MCF 10A (cell line): ENCODE measurements around the gene UPF2. TPM values are rescaled to one million over a fixed set of nuclear protein-coding genes. Genes with fewer than 3 reads are reported as not detected.

Source experiments
- BruUV-seq: library from RNA; stranded (reverse); fragments of 400-500 nt; replicated peaks from 2 replicates; lab custom pipeline; 2021; lab: Mats Ljungman, UMichigan
- CTCF ChIA-PET: fragments of 300-600 bp; sonication (Branson Sonifier 250); formaldehyde crosslinking; extraction: SDS; loops from one replicate; lab custom pipeline; 2021; ENCODE audit warnings: antibody characterized with exemption, inconsistent platforms; lab: Yijun Ruan, JAX
- POLR2A ChIA-PET: fragments of 300-600, 350-650 bp; sonication (Branson Sonifier 250); formaldehyde crosslinking; extraction: SDS; loops from one replicate; lab custom pipeline; 2020; ENCODE audit warnings: antibody characterized with exemption, inconsistent platforms; lab: Yijun Ruan, JAX
- DNase-seq: peaks from one replicate; pipeline ENCODE4 v3.0.0-alpha.2; 2018; ENCODE audit not compliant: unreplicated experiment
- H3K27ac Mint-ChIP-seq: one replicate; pipeline ENCODE4 v1.8.0; 2022; ENCODE audit warnings: mild to moderate bottlenecking, low read depth, mixed read lengths; ENCODE audit not compliant: unreplicated experiment
- H3K27me3 Mint-ChIP-seq: one replicate; pipeline ENCODE4 v1.8.0; 2022; ENCODE audit warnings: mixed read lengths; ENCODE audit not compliant: insufficient read depth, unreplicated experiment
- H3K36me3 Mint-ChIP-seq: one replicate; pipeline ENCODE4 v1.8.0; 2022; ENCODE audit warnings: mild to moderate bottlenecking, moderate library complexity, mixed read lengths; ENCODE audit not compliant: insufficient read depth, unreplicated experiment
- H3K4me1 Mint-ChIP-seq: one replicate; pipeline ENCODE4 v1.8.0; 2022; ENCODE audit warnings: mixed read lengths; ENCODE audit not compliant: insufficient read depth, unreplicated experiment
- H3K4me3 Mint-ChIP-seq: one replicate; pipeline ENCODE4 v1.8.0; 2022; ENCODE audit warnings: mild to moderate bottlenecking, moderate library complexity, mixed read lengths; ENCODE audit not compliant: unreplicated experiment
- H3K9me3 Mint-ChIP-seq: one replicate; pipeline ENCODE4 v1.8.0; 2022; ENCODE audit warnings: mixed read lengths; ENCODE audit not compliant: unreplicated experiment
- intact Hi-C: fragments of 100-400 bp; cut with micrococcal nuclease; formaldehyde crosslinking; loops from 2 replicates; pipeline ENCODE4 v1.14.1; 2022
- total RNA-seq: library from RNA; stranded (reverse); gene quantifications from 2 replicates; pipeline ENCODE4 v1.2.3, GENCODE V29; 2022
- TF ChIP-seq, protein P1 (sequence below): fragments of 200-600 bp; IDR thresholded peaks from one replicate; pipeline ENCODE4 v1.8.0; 2022; ENCODE audit warnings: antibody characterized with exemption, mild to moderate bottlenecking; ENCODE audit not compliant: unreplicated experiment

UPF2 gene
- total RNA-seq, 1 experiment from 2014 or later, result 24.7 TPM

DNA sequence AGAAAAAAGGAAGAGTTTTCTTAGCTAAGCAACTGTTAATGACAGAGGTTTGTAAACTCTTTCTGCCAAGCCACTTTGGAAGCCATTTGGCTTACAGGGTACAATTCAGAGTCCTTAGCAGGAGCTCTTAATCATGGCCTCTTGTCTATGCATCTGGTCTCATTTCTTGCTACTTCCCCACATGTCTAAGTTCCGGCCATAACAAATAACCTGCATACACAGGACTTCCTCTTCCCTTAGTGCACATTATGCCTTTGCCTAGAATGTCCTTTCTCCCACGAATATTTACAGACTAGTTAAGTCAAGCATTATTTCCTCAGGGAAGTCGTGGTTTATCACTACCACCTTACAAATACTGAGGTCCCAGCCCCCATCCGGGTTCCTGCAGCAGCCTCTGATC is 8.6 kb upstream of the UPF2 start:
- CTCF ChIA-PET, result no interaction called here
- intact Hi-C loops, result no loop called here

DNA sequence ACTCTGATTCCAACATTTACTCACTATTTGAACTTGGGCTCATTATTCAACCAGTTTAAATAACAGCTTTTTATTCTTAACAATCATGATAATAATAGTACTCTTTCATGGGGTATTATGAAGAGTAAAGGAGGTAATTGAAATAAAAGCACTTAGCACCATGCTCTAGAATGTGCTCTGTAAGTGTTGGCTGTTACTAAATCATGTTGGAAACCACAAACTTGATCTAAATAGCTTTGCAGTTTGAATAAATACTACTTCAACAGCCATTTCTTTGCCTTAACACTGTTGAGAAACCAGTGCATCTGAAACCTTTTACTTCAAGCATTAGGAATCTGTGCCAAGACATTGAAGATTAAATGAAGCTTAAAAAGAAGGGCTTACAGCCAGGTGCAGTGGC is 7.9 kb upstream of the UPF2 start:
- Mint-ChIP-seq H3K27ac (no peak overlapping the region), H3K4me1 (no peaks in the 10 kb centered on the region), H3K4me3 (no peak overlapping the region), H3K9me3 (no peaks in the 10 kb centered on the region), H3K27me3 (no peaks in the 10 kb centered on the region), H3K36me3 (no peaks in the 10 kb centered on the region)
- ChIA-PET CTCF (interaction anchor here (0.6 kb wide), 2 partner anchors 50 to 52 kb away, joined by 3 to 4 read pairs; no protein-coding TSS in a partner anchor), POLR2A (interaction anchor here (0.6 to 1.0 kb wide), 2 partner anchors 8 to 1214 kb away, joined by 3 to 7 read pairs; partner anchors contain the start of gene UPF2)
- intact Hi-C loops, result no loop called here
- TF ChIP-seq, protein P1, sequence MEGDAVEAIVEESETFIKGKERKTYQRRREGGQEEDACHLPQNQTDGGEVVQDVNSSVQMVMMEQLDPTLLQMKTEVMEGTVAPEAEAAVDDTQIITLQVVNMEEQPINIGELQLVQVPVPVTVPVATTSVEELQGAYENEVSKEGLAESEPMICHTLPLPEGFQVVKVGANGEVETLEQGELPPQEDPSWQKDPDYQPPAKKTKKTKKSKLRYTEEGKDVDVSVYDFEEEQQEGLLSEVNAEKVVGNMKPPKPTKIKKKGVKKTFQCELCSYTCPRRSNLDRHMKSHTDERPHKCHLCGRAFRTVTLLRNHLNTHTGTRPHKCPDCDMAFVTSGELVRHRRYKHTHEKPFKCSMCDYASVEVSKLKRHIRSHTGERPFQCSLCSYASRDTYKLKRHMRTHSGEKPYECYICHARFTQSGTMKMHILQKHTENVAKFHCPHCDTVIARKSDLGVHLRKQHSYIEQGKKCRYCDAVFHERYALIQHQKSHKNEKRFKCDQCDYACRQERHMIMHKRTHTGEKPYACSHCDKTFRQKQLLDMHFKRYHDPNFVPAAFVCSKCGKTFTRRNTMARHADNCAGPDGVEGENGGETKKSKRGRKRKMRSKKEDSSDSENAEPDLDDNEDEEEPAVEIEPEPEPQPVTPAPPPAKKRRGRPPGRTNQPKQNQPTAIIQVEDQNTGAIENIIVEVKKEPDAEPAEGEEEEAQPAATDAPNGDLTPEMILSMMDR, result no peak
- no TSS peak for BruUV-seq
- no peak for DNase-seq

More for the DNA sequence above, 8.6 kb upstream of the UPF2 start:
- H3K4me1 Mint-ChIP-seq, result no peaks in the 10 kb centered on the region
- no peaks in the 10 kb centered on the region for H3K9me3 Mint-ChIP-seq
- no peak overlapping the region for H3K4me3 Mint-ChIP-seq
- H3K27ac Mint-ChIP-seq, result no peak overlapping the region
- TF ChIP-seq, protein P1, result no peak
- no peak for DNase-seq
- no TSS peak for BruUV-seq
- H3K27me3 Mint-ChIP-seq, result no peaks in the 10 kb centered on the region
- no peaks in the 10 kb centered on the region for H3K36me3 Mint-ChIP-seq
- POLR2A ChIA-PET, result interaction anchor here (0.6 to 1.0 kb wide), 2 partner anchors 9 to 147 kb away, joined by 3 to 7 read pairs; partner anchors contain the start of gene UPF2

DNA sequence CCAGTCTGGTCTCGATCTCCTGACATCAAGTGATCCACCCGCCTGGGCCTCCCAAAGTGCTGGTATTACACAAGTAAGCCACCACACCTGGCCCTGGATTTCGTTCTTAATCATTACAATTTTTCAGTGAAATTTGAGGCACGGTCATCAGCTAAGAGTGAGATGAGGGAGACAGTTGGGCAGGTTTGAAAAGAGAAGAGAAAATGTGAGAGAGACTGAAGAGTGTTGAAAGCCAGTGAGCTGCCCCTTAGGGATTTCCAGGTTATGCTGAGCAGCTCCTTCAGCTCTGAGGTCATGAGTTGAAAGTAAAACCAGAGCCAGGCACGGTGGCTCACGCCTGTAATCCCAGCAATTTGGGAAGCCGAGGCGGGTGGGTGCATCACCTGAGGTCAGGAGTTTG is 5.9 kb upstream of the UPF2 start:
- Mint-ChIP-seq H3K36me3 (no peaks in the 10 kb centered on the region), H3K9me3 (peaks cover 1% of the 10 kb centered on the region), H3K27me3 (no peaks in the 10 kb centered on the region), H3K4me3 (no peak overlapping the region), H3K27ac (no peak overlapping the region), H3K4me1 (peaks cover under 1% of the 10 kb centered on the region)
- no peak for DNase-seq
- POLR2A ChIA-PET, result no interaction called here
- CTCF ChIA-PET, result interaction anchor here (0.7 kb wide), 1 partner anchor 41 kb away, joined by 3 read pairs; no protein-coding TSS in a partner anchor
- BruUV-seq, result no TSS peak
- TF ChIP-seq, protein P1, result no peak
- intact Hi-C loops, result no loop called here

DNA sequence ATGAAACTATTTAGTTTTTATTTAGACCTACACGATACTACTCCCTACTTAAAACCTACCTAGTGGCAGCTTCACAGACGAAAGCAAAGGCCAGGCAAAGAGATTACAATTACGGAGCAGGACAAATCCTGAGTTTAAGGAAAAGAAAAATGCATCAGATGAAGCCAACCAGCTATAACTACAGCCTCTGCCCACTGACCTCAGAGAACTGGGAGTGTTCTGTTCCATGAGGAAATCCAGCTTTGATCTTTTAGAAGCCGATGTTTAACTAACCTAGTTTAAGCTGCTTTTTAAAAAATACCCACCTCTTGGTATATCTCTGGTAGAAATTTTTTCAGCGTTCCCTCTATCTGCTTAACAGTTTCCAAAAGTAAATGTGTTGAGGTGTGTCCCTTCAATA is 3.0 kb upstream of the UPF2 start:
- Mint-ChIP-seq H3K4me1 (peaks cover 7% of the 10 kb centered on the region), H3K36me3 (no peaks in the 10 kb centered on the region), H3K27ac (no peak overlapping the region), H3K4me3 (no peak overlapping the region), H3K9me3 (peaks cover 8% of the 10 kb centered on the region), H3K27me3 (no peaks in the 10 kb centered on the region)
- DNase-seq, result no peak
- no TSS peak for BruUV-seq
- TF ChIP-seq, protein P1, result no peak
- ChIA-PET CTCF (interaction anchor here (0.6 kb wide), 2 partner anchors 33 to 52 kb away, joined by 3 to 5 read pairs; no protein-coding TSS in a partner anchor), POLR2A (interaction anchor here (0.6 kb wide), 1 partner anchor 150 kb away, joined by 3 read pairs; the partner anchor contains the start of genes CDC123 and NUDT5)
- intact Hi-C loops, result no loop called here
